SK-N-SH (cell line): ENCODE results near the gene TSEN2. TPM values are rescaled to one million over a fixed set of nuclear protein-coding genes. Genes with fewer than 3 reads are reported as not detected.

ENCODE experiments used
- CTCF ChIA-PET: fragments of 300-600, 350-600 bp; formaldehyde crosslinking; extraction: SDS; loops from one replicate; lab custom pipeline; 2021; lab: Yijun Ruan, JAX
- POLR2A ChIA-PET: fragments of 350-600 bp; sonication (Branson Sonifier 250); formaldehyde crosslinking; extraction: SDS; loops from one replicate; lab custom pipeline; 2020; ENCODE audit warnings: antibody characterized with exemption, inconsistent platforms; lab: Yijun Ruan, JAX
- DNase-seq: peaks from one replicate; pipeline ENCODE4 v3.0.0; 2012
- H2AFZ ChIP-seq: fragments of 200-600 bp; sonication (generic); 2 replicates; pipeline ENCODE4 v1.8.1; 2016; ENCODE audit warnings: antibody characterized with exemption, mild to moderate bottlenecking, low read depth
- H3F3A ChIP-seq: fragments of 200-600 bp; sonication (generic); replicated peaks from 2 replicates; pipeline ENCODE3; 2016; ENCODE audit warnings: antibody characterized with exemption, mild to moderate bottlenecking; ENCODE audit not compliant: insufficient read depth
- H3K27ac ChIP-seq, 2 experiments: fragments of 200-500 bp in 1 of 2; fragments of 200-600 bp in 1 of 2; sonication (Bioruptor generic) in 1 of 2; sonication (generic), shearing (Covaris generic) in 1 of 2; 2 replicates each; pipeline versions ENCODE4 v1.5.1 to v1.6.1; 2014 to 2016; ENCODE audit warnings: low read depth in 2 of 2, inconsistent platforms in 1 of 2, low read length in 1 of 2, mild to moderate bottlenecking in 1 of 2, mixed read lengths in 1 of 2
- H3K27me3 ChIP-seq: fragments of 200-600 bp; sonication (generic), shearing (Covaris generic); 2 replicates; pipeline ENCODE4 v1.6.1; 2016; ENCODE audit warnings: mixed run types; ENCODE audit not compliant: insufficient read depth
- H3K36me3 ChIP-seq, 2 experiments: fragments of 200-500 bp in 1 of 2; fragments of 200-600 bp in 1 of 2; sonication (Bioruptor generic) in 1 of 2; sonication (generic) in 1 of 2; replicated peaks in 1 of 2; 2 replicates each; pipeline versions ENCODE3 to v1.5.1; 2014 to 2016; ENCODE audit warnings: low read length in 1 of 2, mild to moderate bottlenecking in 1 of 2; ENCODE audit not compliant: insufficient read depth in 2 of 2, control insufficient read depth in 1 of 2
- H3K4me1 ChIP-seq, 2 experiments: fragments of 200-500 bp in 1 of 2; fragments of 200-600 bp in 1 of 2; sonication (Bioruptor generic) in 1 of 2; sonication (generic), shearing (Covaris generic) in 1 of 2; 2 replicates each; pipeline versions ENCODE4 v1.5.1 to v1.6.1; 2014 to 2016; ENCODE audit warnings: low read depth in 1 of 2, low read length in 1 of 2, mixed run types in 1 of 2; ENCODE audit not compliant: insufficient read depth in 2 of 2, control insufficient read depth in 1 of 2
- H3K4me2 ChIP-seq: fragments of 200-600 bp; sonication (generic), shearing (Covaris generic); 2 replicates; pipeline ENCODE4 v1.6.1; 2017; ENCODE audit warnings: mixed run types
- H3K4me3 ChIP-seq, 2 experiments: fragments of 200-500 bp in 1 of 2; fragments of 200-600 bp in 1 of 2; sonication (Bioruptor generic) in 1 of 2; sonication (generic), shearing (Covaris generic) in 1 of 2; 2 replicates each; pipeline versions ENCODE4 v1.5.1 to v1.8.1; 2014 to 2016; ENCODE audit warnings: low read depth in 2 of 2, inconsistent platforms in 1 of 2, low read length in 1 of 2, mild to moderate bottlenecking in 1 of 2, mixed read lengths in 1 of 2, moderate library complexity in 1 of 2
- H3K79me2 ChIP-seq: fragments of 200-600 bp; sonication (generic); 2 replicates; pipeline ENCODE4 v1.8.1; 2017; ENCODE audit warnings: mild to moderate bottlenecking; ENCODE audit not compliant: insufficient read depth
- H3K9ac ChIP-seq: fragments of 200-600 bp; sonication (generic); 2 replicates; pipeline ENCODE4 v1.6.1; 2017; ENCODE audit warnings: mixed run types
- H3K9me2 ChIP-seq: fragments of 200-600 bp; sonication (generic); 2 replicates; pipeline ENCODE4 v1.6.1; 2017; ENCODE audit warnings: mixed run types
- H3K9me3 ChIP-seq: fragments of 200-600 bp; sonication (generic); 2 replicates; pipeline ENCODE4 v1.6.1; 2017; ENCODE audit warnings: mixed run types, mild to moderate bottlenecking, moderate library complexity
- H4K20me1 ChIP-seq: fragments of 200-600 bp; sonication (generic); 2 replicates; pipeline ENCODE4 v1.6.1; 2017; ENCODE audit warnings: mild to moderate bottlenecking, mixed run types; ENCODE audit not compliant: insufficient read depth
- ELF1 ChIP-seq: IDR thresholded peaks from 2 replicates; pipeline ENCODE4 v1.4.0; 2012
- EP300 ChIP-seq, 2 experiments: IDR thresholded peaks; 2 replicates each; pipeline versions ENCODE4 v1.4.0 to v1.6.1; 2012; ENCODE audit warnings: borderline replicate concordance in 1 of 2, low read depth in 1 of 2, low read length in 1 of 2
- EZH2phosphoT487 ChIP-seq: fragments of 200-600 bp; sonication (generic); IDR thresholded peaks from 2 replicates; pipeline ENCODE4 v1.6.1; 2017; ENCODE audit warnings: low read depth, mixed run types, mild to moderate bottlenecking, antibody characterized with exemption, moderate library complexity, borderline replicate concordance
- FOSL2 ChIP-seq: IDR thresholded peaks from 2 replicates; pipeline ENCODE4 v1.4.0; 2012; ENCODE audit warnings: low read depth, mild to moderate bottlenecking, moderate library complexity, borderline replicate concordance
- FOXJ3 ChIP-seq: sonication (generic); formaldehyde crosslinking; IDR thresholded peaks from 2 replicates; pipeline ENCODE4 v1.5.1; 2020; ENCODE audit warnings: mild to moderate bottlenecking, missing genetic modification reagents
- GATA2 ChIP-seq: sonication (generic); formaldehyde crosslinking; IDR thresholded peaks from 2 replicates; pipeline ENCODE4 v1.5.0; 2020; ENCODE audit warnings: mild to moderate bottlenecking, missing genetic modification reagents
- MEF2A ChIP-seq: IDR thresholded peaks from 2 replicates; pipeline ENCODE4 v1.4.0; 2012; ENCODE audit warnings: low read depth, borderline replicate concordance
- MXI1 ChIP-seq: IDR thresholded peaks from 2 replicates; pipeline ENCODE4 v1.6.1; 2012; ENCODE audit warnings: mild to moderate bottlenecking, low read depth, low read length, improper control_type of control experiment
- NRF1 ChIP-seq: IDR thresholded peaks from 2 replicates; pipeline ENCODE4 v1.6.1; 2012; ENCODE audit warnings: low read depth, mild to moderate bottlenecking, low read length
- RCOR1 ChIP-seq: fragments of 150-350 bp; IDR thresholded peaks from 2 replicates; pipeline ENCODE4 v1.6.1; 2017; ENCODE audit warnings: antibody characterized with exemption, low read length
- SMC3 ChIP-seq: IDR thresholded peaks from 2 replicates; pipeline ENCODE4 v1.6.1; 2012; ENCODE audit warnings: low read depth, low read length, improper control_type of control experiment
- TEAD4 ChIP-seq: IDR thresholded peaks from 2 replicates; pipeline ENCODE4 v1.4.0; 2012; ENCODE audit warnings: mild to moderate bottlenecking, borderline replicate concordance; ENCODE audit not compliant: insufficient read depth
- WGBS: methylation state at CpG from one replicate; pipeline ENCODE4 v1.1.6; 2017; ENCODE audit warnings: low lambda C conversion rate; 5-methylcytosine and 5-hydroxymethylcytosine counted together
- polyA plus RNA-seq, 3 experiments: library from polyadenylated mRNA; depleted of rRNA; stranded (reverse); fragments of >200 nt; gene quantifications; 2 replicates each; pipeline ENCODE4 v1.2.3, GENCODE V29; 2012
- TF ChIP-seq, protein P1 (sequence below): IDR thresholded peaks from 2 replicates; pipeline ENCODE4 v1.4.0; 2012; ENCODE audit warnings: low read depth, borderline replicate concordance
- TF ChIP-seq, protein P2 (sequence below): IDR thresholded peaks from 2 replicates; pipeline ENCODE4 v1.4.0; 2012; ENCODE audit warnings: low read depth
- TF ChIP-seq, protein P3 (sequence below): IDR thresholded peaks from 2 replicates; pipeline ENCODE4 v1.4.0; 2012; ENCODE audit warnings: low read depth, borderline replicate concordance
- TF ChIP-seq, protein P4 (sequence below): IDR thresholded peaks from 2 replicates; pipeline ENCODE4 v1.6.1; 2012; ENCODE audit warnings: mild to moderate bottlenecking, low read depth, low read length, moderate library complexity

Gene TSEN2
- polyA plus RNA-seq, 1 of the 3 experiments (the other 2 are of a cell fraction): 13.0 TPM

DNA sequence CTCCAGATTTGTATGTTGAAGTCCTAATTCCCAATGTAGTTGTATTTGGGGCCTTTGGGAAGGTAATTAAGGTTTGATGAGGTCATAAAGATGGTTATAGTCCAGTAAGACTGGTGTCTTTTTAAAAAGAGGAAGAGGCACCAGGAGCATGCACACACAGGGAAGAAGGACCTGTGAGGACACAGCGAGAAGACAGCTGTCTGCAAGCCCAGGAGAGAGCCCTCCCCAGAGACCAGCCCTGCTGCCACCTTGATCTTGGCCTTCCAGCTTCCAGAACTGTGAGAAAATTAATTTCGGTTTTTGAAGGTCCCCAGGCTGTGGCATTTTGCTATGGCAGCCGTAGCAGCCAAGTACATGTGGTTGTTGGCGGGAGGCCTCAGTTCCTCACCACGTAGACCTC lies 32.8 kb upstream of the TSEN2 start (continued):
- TF ChIP-seq, protein P1, sequence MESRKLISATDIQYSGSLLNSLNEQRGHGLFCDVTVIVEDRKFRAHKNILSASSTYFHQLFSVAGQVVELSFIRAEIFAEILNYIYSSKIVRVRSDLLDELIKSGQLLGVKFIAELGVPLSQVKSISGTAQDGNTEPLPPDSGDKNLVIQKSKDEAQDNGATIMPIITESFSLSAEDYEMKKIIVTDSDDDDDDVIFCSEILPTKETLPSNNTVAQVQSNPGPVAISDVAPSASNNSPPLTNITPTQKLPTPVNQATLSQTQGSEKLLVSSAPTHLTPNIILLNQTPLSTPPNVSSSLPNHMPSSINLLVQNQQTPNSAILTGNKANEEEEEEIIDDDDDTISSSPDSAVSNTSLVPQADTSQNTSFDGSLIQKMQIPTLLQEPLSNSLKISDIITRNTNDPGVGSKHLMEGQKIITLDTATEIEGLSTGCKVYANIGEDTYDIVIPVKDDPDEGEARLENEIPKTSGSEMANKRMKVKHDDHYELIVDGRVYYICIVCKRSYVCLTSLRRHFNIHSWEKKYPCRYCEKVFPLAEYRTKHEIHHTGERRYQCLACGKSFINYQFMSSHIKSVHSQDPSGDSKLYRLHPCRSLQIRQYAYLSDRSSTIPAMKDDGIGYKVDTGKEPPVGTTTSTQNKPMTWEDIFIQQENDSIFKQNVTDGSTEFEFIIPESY: no peak
- no peak for TF ChIP-seq FOSL2
- no peak for TF ChIP-seq ELF1
- TF ChIP-seq FOXJ3 (CRISPR knock-in tag): no peak
- TF ChIP-seq EP300 (IDR thresholded peaks at IDR 0.05; ENCODE audit: borderline replicate concordance in 1 of 2, low read depth in 1 of 2, low read length in 1 of 2): no peak
- no peak for TF ChIP-seq MEF2A
- TF ChIP-seq MXI1: no peak

DNA sequence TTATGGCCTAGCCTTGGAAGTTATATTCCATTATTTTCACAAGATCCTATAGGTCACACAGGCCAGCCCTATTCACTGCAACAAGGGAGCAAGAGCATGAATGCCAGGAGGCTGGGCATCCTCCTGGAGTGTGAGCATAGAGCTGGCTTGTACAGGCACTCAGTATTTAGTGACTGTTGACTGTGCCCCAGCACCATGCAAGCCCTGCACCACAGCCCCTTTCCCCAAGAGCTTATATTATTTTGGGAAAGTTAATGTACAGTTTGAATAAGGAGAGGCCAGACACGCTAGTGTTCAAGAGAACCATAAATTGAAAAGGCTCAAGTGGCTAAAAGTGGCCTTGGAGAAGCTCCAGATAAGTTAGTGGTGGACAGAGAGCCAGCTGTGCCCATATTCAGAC lies 32.3 kb upstream of the TSEN2 start:
- H3K4me1 ChIP-seq: 0 out of 4 replicates have a peak, but pooled peaks cover 0 to 8% of the 10 kb centered on the region in 2 experiments
- H3K9me2 ChIP-seq: no peaks in the 10 kb centered on the region
- H3K9me3 ChIP-seq: no peaks in the 10 kb centered on the region
- no peak for TF ChIP-seq EZH2phosphoT487
- TF ChIP-seq, protein P2, sequence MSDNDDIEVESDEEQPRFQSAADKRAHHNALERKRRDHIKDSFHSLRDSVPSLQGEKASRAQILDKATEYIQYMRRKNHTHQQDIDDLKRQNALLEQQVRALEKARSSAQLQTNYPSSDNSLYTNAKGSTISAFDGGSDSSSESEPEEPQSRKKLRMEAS: no peak
- TF ChIP-seq, protein P3, sequence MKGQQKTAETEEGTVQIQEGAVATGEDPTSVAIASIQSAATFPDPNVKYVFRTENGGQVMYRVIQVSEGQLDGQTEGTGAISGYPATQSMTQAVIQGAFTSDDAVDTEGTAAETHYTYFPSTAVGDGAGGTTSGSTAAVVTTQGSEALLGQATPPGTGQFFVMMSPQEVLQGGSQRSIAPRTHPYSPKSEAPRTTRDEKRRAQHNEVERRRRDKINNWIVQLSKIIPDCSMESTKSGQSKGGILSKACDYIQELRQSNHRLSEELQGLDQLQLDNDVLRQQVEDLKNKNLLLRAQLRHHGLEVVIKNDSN: no peak
- no peak for TF ChIP-seq TEAD4
- TF ChIP-seq GATA2 (CRISPR knock-in tag): no peak
- TF ChIP-seq NRF1: no peak
- no peak for TF ChIP-seq SMC3
- TF ChIP-seq, protein P4, sequence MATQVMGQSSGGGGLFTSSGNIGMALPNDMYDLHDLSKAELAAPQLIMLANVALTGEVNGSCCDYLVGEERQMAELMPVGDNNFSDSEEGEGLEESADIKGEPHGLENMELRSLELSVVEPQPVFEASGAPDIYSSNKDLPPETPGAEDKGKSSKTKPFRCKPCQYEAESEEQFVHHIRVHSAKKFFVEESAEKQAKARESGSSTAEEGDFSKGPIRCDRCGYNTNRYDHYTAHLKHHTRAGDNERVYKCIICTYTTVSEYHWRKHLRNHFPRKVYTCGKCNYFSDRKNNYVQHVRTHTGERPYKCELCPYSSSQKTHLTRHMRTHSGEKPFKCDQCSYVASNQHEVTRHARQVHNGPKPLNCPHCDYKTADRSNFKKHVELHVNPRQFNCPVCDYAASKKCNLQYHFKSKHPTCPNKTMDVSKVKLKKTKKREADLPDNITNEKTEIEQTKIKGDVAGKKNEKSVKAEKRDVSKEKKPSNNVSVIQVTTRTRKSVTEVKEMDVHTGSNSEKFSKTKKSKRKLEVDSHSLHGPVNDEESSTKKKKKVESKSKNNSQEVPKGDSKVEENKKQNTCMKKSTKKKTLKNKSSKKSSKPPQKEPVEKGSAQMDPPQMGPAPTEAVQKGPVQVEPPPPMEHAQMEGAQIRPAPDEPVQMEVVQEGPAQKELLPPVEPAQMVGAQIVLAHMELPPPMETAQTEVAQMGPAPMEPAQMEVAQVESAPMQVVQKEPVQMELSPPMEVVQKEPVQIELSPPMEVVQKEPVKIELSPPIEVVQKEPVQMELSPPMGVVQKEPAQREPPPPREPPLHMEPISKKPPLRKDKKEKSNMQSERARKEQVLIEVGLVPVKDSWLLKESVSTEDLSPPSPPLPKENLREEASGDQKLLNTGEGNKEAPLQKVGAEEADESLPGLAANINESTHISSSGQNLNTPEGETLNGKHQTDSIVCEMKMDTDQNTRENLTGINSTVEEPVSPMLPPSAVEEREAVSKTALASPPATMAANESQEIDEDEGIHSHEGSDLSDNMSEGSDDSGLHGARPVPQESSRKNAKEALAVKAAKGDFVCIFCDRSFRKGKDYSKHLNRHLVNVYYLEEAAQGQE: no peak
- TF ChIP-seq RCOR1: no peak
- TF ChIP-seq, all 33 proteins: peak for 0
- H2AFZ ChIP-seq: no peak overlapping the region
- ChIA-PET POLR2A (no interaction called here), CTCF (interaction anchor here (0.8 kb wide), 1 partner anchor 11 kb away, joined by 3 read pairs; no protein-coding TSS in a partner anchor)
- no peak overlapping the region for H3K27ac ChIP-seq
- no peak overlapping the region for H3K4me3 ChIP-seq
- no peaks in the 10 kb centered on the region for H4K20me1 ChIP-seq
- H3K36me3 ChIP-seq: no peaks in the 10 kb centered on the region
- no peaks in the 10 kb centered on the region for H3F3A ChIP-seq
- H3K4me2 ChIP-seq: no peak overlapping the region
- H3K9ac ChIP-seq: no peak overlapping the region
- H3K79me2 ChIP-seq: no peaks in the 10 kb centered on the region
- H3K27me3 ChIP-seq: no peaks in the 10 kb centered on the region
- 71% methylated on average over 1 of the region's 1 CpG for WGBS
- no peak for DNase-seq
